HepG2 (cell line): ENCODE results near the gene MAD2L2.

Experiments used
- SMYD3 ChIP-seq: sonication (generic); formaldehyde crosslinking; IDR thresholded peaks from 2 replicates; pipeline ENCODE4 v1.8.1; 2023; ENCODE audit warnings: mild to moderate bottlenecking, missing genetic modification reagents
- ZFY ChIP-seq: sonication (generic); formaldehyde crosslinking; IDR thresholded peaks from 2 replicates; pipeline ENCODE4 v1.4.0; 2020; ENCODE audit warnings: missing genetic modification reagents
- ZNF383 ChIP-seq: sonication (generic); formaldehyde crosslinking; IDR thresholded peaks from 2 replicates; pipeline ENCODE4 v1.4.0; 2020; ENCODE audit warnings: missing genetic modification reagents, mild to moderate bottlenecking, borderline replicate concordance
- TF ChIP-seq, protein P1 (sequence below): sonication (generic); formaldehyde crosslinking; IDR thresholded peaks from 2 replicates; pipeline ENCODE4 v1.5.0; 2020; ENCODE audit warnings: mild to moderate bottlenecking, missing genetic modification reagents, moderate library complexity
- TF ChIP-seq, protein P2 (sequence below), 2 experiments: sonication (generic) in 1 of 2; formaldehyde crosslinking in 1 of 2; IDR thresholded peaks; 2 replicates each; pipeline versions ENCODE4 v1.5.1 to v1.6.1; 2011 to 2020; ENCODE audit warnings: borderline replicate concordance in 1 of 2, low read depth in 1 of 2, low read length in 1 of 2, mild to moderate bottlenecking in 1 of 2, missing genetic modification reagents in 1 of 2, moderate library complexity in 1 of 2
- TF ChIP-seq, protein P3 (sequence below): sonication (generic); formaldehyde crosslinking; IDR thresholded peaks from 2 replicates; pipeline ENCODE4 v1.4.0; 2020; ENCODE audit warnings: missing genetic modification reagents
- TF ChIP-seq, protein P4 (sequence below): IDR thresholded peaks from 2 replicates; pipeline ENCODE4 v1.6.1; 2016; ENCODE audit warnings: missing compliant biosample characterization, missing genetic modification reagents, borderline replicate concordance
- TF ChIP-seq, protein P5 (sequence below): sonication (generic); formaldehyde crosslinking; IDR thresholded peaks from 2 replicates; pipeline ENCODE4 v1.8.1; 2022; ENCODE audit warnings: low read depth, mild to moderate bottlenecking, missing genetic modification reagents

DNA sequence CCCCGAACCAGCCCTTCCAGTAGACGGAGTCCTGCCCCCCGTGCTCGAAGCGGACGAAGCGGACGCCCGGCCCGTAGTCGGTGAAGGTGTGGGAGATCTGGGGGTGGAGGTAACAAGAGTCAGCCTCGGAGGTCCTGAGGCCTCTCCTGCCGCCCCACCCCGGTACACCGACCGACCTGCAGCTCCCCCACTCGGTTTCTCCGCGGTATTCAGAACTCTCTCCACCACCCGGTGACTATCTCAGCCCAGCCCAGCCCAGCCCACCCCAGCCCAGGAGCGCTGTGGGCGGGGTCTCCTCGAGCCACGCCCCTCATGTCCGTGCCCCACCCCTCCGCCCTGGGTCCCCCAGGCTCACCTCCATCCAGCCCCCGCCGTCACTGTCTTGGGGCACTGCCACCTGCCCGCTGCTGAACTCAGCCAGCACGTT is 32.2 kb downstream of the MAD2L2 start:
- TF ChIP-seq SMYD3 (no peak), ZNF383 (no peak), ZFY (CRISPR knock-in tag) (no peak)
- TF ChIP-seq, protein P1, sequence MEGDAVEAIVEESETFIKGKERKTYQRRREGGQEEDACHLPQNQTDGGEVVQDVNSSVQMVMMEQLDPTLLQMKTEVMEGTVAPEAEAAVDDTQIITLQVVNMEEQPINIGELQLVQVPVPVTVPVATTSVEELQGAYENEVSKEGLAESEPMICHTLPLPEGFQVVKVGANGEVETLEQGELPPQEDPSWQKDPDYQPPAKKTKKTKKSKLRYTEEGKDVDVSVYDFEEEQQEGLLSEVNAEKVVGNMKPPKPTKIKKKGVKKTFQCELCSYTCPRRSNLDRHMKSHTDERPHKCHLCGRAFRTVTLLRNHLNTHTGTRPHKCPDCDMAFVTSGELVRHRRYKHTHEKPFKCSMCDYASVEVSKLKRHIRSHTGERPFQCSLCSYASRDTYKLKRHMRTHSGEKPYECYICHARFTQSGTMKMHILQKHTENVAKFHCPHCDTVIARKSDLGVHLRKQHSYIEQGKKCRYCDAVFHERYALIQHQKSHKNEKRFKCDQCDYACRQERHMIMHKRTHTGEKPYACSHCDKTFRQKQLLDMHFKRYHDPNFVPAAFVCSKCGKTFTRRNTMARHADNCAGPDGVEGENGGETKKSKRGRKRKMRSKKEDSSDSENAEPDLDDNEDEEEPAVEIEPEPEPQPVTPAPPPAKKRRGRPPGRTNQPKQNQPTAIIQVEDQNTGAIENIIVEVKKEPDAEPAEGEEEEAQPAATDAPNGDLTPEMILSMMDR: no peak
- TF ChIP-seq, protein P2, sequence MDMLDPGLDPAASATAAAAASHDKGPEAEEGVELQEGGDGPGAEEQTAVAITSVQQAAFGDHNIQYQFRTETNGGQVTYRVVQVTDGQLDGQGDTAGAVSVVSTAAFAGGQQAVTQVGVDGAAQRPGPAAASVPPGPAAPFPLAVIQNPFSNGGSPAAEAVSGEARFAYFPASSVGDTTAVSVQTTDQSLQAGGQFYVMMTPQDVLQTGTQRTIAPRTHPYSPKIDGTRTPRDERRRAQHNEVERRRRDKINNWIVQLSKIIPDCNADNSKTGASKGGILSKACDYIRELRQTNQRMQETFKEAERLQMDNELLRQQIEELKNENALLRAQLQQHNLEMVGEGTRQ (IDR thresholded peaks at IDR 0.05; ENCODE audit: low read depth, low read length): no peak
- TF ChIP-seq, protein P2 (CRISPR knock-in tag; IDR thresholded peaks at IDR 0.05; ENCODE audit: borderline replicate concordance): no peak
- TF ChIP-seq, protein P3, sequence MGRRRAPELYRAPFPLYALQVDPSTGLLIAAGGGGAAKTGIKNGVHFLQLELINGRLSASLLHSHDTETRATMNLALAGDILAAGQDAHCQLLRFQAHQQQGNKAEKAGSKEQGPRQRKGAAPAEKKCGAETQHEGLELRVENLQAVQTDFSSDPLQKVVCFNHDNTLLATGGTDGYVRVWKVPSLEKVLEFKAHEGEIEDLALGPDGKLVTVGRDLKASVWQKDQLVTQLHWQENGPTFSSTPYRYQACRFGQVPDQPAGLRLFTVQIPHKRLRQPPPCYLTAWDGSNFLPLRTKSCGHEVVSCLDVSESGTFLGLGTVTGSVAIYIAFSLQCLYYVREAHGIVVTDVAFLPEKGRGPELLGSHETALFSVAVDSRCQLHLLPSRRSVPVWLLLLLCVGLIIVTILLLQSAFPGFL: no peak
- TF ChIP-seq, protein P4, sequence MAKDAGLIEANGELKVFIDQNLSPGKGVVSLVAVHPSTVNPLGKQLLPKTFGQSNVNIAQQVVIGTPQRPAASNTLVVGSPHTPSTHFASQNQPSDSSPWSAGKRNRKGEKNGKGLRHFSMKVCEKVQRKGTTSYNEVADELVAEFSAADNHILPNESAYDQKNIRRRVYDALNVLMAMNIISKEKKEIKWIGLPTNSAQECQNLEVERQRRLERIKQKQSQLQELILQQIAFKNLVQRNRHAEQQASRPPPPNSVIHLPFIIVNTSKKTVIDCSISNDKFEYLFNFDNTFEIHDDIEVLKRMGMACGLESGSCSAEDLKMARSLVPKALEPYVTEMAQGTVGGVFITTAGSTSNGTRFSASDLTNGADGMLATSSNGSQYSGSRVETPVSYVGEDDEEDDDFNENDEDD (CRISPR knock-in tag): no peak
- TF ChIP-seq, protein P5, sequence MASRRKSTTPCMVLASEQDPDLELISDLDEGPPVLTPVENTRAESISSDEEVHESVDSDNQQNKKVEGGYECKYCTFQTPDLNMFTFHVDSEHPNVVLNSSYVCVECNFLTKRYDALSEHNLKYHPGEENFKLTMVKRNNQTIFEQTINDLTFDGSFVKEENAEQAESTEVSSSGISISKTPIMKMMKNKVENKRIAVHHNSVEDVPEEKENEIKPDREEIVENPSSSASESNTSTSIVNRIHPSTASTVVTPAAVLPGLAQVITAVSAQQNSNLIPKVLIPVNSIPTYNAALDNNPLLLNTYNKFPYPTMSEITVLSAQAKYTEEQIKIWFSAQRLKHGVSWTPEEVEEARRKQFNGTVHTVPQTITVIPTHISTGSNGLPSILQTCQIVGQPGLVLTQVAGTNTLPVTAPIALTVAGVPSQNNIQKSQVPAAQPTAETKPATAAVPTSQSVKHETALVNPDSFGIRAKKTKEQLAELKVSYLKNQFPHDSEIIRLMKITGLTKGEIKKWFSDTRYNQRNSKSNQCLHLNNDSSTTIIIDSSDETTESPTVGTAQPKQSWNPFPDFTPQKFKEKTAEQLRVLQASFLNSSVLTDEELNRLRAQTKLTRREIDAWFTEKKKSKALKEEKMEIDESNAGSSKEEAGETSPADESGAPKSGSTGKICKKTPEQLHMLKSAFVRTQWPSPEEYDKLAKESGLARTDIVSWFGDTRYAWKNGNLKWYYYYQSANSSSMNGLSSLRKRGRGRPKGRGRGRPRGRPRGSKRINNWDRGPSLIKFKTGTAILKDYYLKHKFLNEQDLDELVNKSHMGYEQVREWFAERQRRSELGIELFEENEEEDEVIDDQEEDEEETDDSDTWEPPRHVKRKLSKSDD (CRISPR knock-in tag): no peak
